HEK293 (cell line): ENCODE measurements around the gene UNC93A.

Source experiments
- CTCF ChIA-PET: fragments of 350-600 bp; formaldehyde crosslinking; extraction: SDS; loops from one replicate; lab custom pipeline; 2021; ENCODE audit warnings: antibody characterized with exemption; lab: Yijun Ruan, JAX
- POLR2A ChIA-PET: fragments of 300-600 bp; formaldehyde crosslinking; extraction: SDS; loops from one replicate; lab custom pipeline; 2020; ENCODE audit warnings: antibody characterized with exemption, inconsistent platforms; lab: Yijun Ruan, JAX
- H3K27ac ChIP-seq: fragments of 200-500 bp; sonication (Bioruptor generic); 2 replicates; pipeline ENCODE4 v1.5.1; 2014; ENCODE audit warnings: low read depth, low read length, control low read depth, inconsistent platforms; ENCODE audit errors: extremely low read depth
- H3K36me3 ChIP-seq, 2 experiments: fragments of 200-500 bp in 1 of 2; sonication (Bioruptor generic) in 1 of 2; 1 replicate in 1 of 2; 2 replicates in 1 of 2; pipeline ENCODE4 v1.5.1; 2014 to 2017; ENCODE audit warnings: inconsistent platforms in 2 of 2, low read length in 2 of 2; ENCODE audit not compliant: control insufficient read depth in 2 of 2, insufficient read depth in 1 of 2
- H3K4me1 ChIP-seq: fragments of 200-500 bp; sonication (Bioruptor generic); 2 replicates; pipeline ENCODE4 v1.5.1; 2014; ENCODE audit warnings: mild to moderate bottlenecking, low read length, inconsistent platforms; ENCODE audit not compliant: control insufficient read depth, insufficient read depth
- H3K4me3 ChIP-seq: 2 replicates; pipeline ENCODE4 v1.5.1; 2011; ENCODE audit warnings: low read depth, mild to moderate bottlenecking, control low read depth, low read length, moderate library complexity
- H3K9me3 ChIP-seq: fragments of 200-500 bp; sonication (Bioruptor generic); 2 replicates; pipeline ENCODE4 v1.5.1; 2014; ENCODE audit warnings: low read depth, low read length, inconsistent platforms; ENCODE audit not compliant: control insufficient read depth, insufficient read depth
- BCL6B ChIP-seq: fragments of 450-650 bp; formaldehyde crosslinking; IDR thresholded peaks from 2 replicates; pipeline ENCODE4 v1.5.1; 2017; ENCODE audit warnings: missing biosample characterization, missing genetic modification characterization
- GLI4 ChIP-seq: fragments of 450-650 bp; formaldehyde crosslinking; IDR thresholded peaks from 2 replicates; pipeline ENCODE4 v1.5.1; 2016; ENCODE audit warnings: missing biosample characterization, missing genetic modification characterization
- GLIS1 ChIP-seq: fragments of 450-650 bp; formaldehyde crosslinking; IDR thresholded peaks from 2 replicates; pipeline ENCODE4 v1.5.1; 2016; ENCODE audit warnings: missing biosample characterization, missing genetic modification characterization
- HOXA7 ChIP-seq: sonication (generic); formaldehyde crosslinking; IDR thresholded peaks from 2 replicates; pipeline ENCODE4 v1.8.1; 2022; ENCODE audit warnings: missing genetic modification reagents, borderline replicate concordance
- HOXD13 ChIP-seq: sonication (generic); formaldehyde crosslinking; IDR thresholded peaks from 2 replicates; pipeline ENCODE4 v1.8.0; 2022; ENCODE audit warnings: missing genetic modification reagents, borderline replicate concordance
- KLF17 ChIP-seq: fragments of 450-650 bp; formaldehyde crosslinking; IDR thresholded peaks from 2 replicates; pipeline ENCODE4 v1.5.1; 2016; ENCODE audit warnings: missing biosample characterization, missing genetic modification characterization
- KLF8 ChIP-seq: fragments of 450-650 bp; formaldehyde crosslinking; IDR thresholded peaks from 2 replicates; pipeline ENCODE4 v1.5.1; 2016; ENCODE audit warnings: missing biosample characterization, missing genetic modification characterization
- REPIN1 ChIP-seq: fragments of 450-650 bp; formaldehyde crosslinking; IDR thresholded peaks from 2 replicates; pipeline ENCODE4 v1.5.1; 2017; ENCODE audit warnings: missing biosample characterization, missing genetic modification characterization, low read depth
- SCRT2 ChIP-seq: fragments of 450-650 bp; formaldehyde crosslinking; IDR thresholded peaks from 2 replicates; pipeline ENCODE4 v1.5.1; 2016; ENCODE audit warnings: missing biosample characterization, missing genetic modification characterization
- SP7 ChIP-seq: fragments of 450-650 bp; formaldehyde crosslinking; IDR thresholded peaks from 2 replicates; pipeline ENCODE4 v1.5.1; 2016; ENCODE audit warnings: missing biosample characterization, missing genetic modification characterization
- YY2 ChIP-seq: fragments of 450-650 bp; formaldehyde crosslinking; IDR thresholded peaks from 2 replicates; pipeline ENCODE4 v1.5.1; 2016; ENCODE audit warnings: missing biosample characterization, missing genetic modification characterization
- ZBTB17 ChIP-seq: fragments of 450-650 bp; formaldehyde crosslinking; IDR thresholded peaks from 2 replicates; pipeline ENCODE4 v1.5.1; 2016; ENCODE audit warnings: missing biosample characterization, missing genetic modification characterization
- ZBTB20 ChIP-seq: fragments of 450-650 bp; formaldehyde crosslinking; IDR thresholded peaks from 2 replicates; pipeline ENCODE4 v1.5.1; 2016; ENCODE audit warnings: missing biosample characterization, missing genetic modification characterization
- ZBTB49 ChIP-seq: fragments of 450-650 bp; formaldehyde crosslinking; IDR thresholded peaks from 2 replicates; pipeline ENCODE4 v1.5.1; 2016; ENCODE audit warnings: missing biosample characterization, missing genetic modification characterization, low read depth
- ZNF157 ChIP-seq: fragments of 450-650 bp; formaldehyde crosslinking; IDR thresholded peaks from 2 replicates; pipeline ENCODE4 v1.5.1; 2016; ENCODE audit warnings: missing biosample characterization, missing genetic modification characterization
- ZNF202 ChIP-seq: fragments of 450-650 bp; formaldehyde crosslinking; IDR thresholded peaks from 2 replicates; pipeline ENCODE4 v1.5.1; 2016; ENCODE audit warnings: missing biosample characterization, missing genetic modification characterization, borderline replicate concordance
- ZNF24 ChIP-seq: fragments of 450-650 bp; formaldehyde crosslinking; IDR thresholded peaks from 2 replicates; pipeline ENCODE4 v1.5.1; 2016; ENCODE audit warnings: missing biosample characterization, missing genetic modification characterization
- ZNF248 ChIP-seq: fragments of 450-650 bp; formaldehyde crosslinking; IDR thresholded peaks from 2 replicates; pipeline ENCODE4 v1.5.1; 2017; ENCODE audit warnings: missing biosample characterization, missing genetic modification characterization
- ZNF311 ChIP-seq: fragments of 450-650 bp; formaldehyde crosslinking; IDR thresholded peaks from 2 replicates; pipeline ENCODE4 v1.5.1; 2017; ENCODE audit warnings: missing biosample characterization, missing genetic modification characterization, borderline replicate concordance
- ZNF433 ChIP-seq: fragments of 450-650 bp; formaldehyde crosslinking; IDR thresholded peaks from 2 replicates; pipeline ENCODE4 v1.5.1; 2016; ENCODE audit warnings: missing biosample characterization, missing genetic modification characterization, low read depth
- ZNF473 ChIP-seq: fragments of 450-650 bp; formaldehyde crosslinking; IDR thresholded peaks from 2 replicates; pipeline ENCODE4 v1.5.1; 2017; ENCODE audit warnings: missing biosample characterization, missing genetic modification characterization
- ZNF513 ChIP-seq: fragments of 450-650 bp; IDR thresholded peaks from 2 replicates; pipeline ENCODE4 v1.5.1; 2018; ENCODE audit warnings: missing biosample characterization, missing genetic modification characterization
- ZNF544 ChIP-seq: fragments of 450-650 bp; formaldehyde crosslinking; IDR thresholded peaks from 2 replicates; pipeline ENCODE4 v1.5.0; 2017; ENCODE audit warnings: missing biosample characterization, missing genetic modification characterization
- ZNF558 ChIP-seq: fragments of 450-650 bp; formaldehyde crosslinking; IDR thresholded peaks from 2 replicates; pipeline ENCODE4 v1.5.1; 2016; ENCODE audit warnings: missing biosample characterization, missing genetic modification characterization
- ZNF571 ChIP-seq: fragments of 450-650 bp; formaldehyde crosslinking; IDR thresholded peaks from 2 replicates; pipeline ENCODE4 v1.5.0; 2017; ENCODE audit warnings: missing biosample characterization, missing genetic modification characterization
- ZNF777 ChIP-seq: fragments of 450-650 bp; formaldehyde crosslinking; IDR thresholded peaks from 2 replicates; pipeline ENCODE4 v1.5.1; 2017; ENCODE audit warnings: missing biosample characterization, missing genetic modification characterization, borderline replicate concordance

The UNC93A gene

GRCh38 chr6:167244991-167245390 lies 46.1 kb upstream of the UNC93A start (continued):
- no peak for TF ChIP-seq BCL6B

GRCh38 chr6:167245591-167245990 lies 45.5 kb upstream of the UNC93A start:
- H3K36me3 ChIP-seq: no peaks in the 10 kb centered on the region
- POLR2A ChIA-PET: interaction anchor here (0.7 kb wide), 1 partner anchor 13 kb away, joined by 3 read pairs; no protein-coding TSS in a partner anchor
- H3K4me1 ChIP-seq: no peaks in the 10 kb centered on the region
- H3K27ac ChIP-seq: no peak overlapping the region
- no peaks in the 10 kb centered on the region for H3K9me3 ChIP-seq
- CTCF ChIA-PET: interaction anchor here (0.9 kb wide), 1 partner anchor 10 kb away, joined by 3 read pairs; no protein-coding TSS in a partner anchor
- TF ChIP-seq ZBTB17 (tag by site-specific recombination) (no peak), ZNF24 (tag by site-specific recombination) (no peak), ZNF311 (no peak), ZNF558 (no peak), KLF8 (tag by site-specific recombination) (no peak), SCRT2 (tag by site-specific recombination) (no peak), KLF17 (tag by site-specific recombination) (no peak), ZNF571 (tag by site-specific recombination) (no peak), ZNF513 (no peak), ZBTB49 (tag by site-specific recombination) (no peak)
- TF ChIP-seq, all 188 proteins: peak for 0
- H3K4me3 ChIP-seq: no peak overlapping the region

- H3K27ac ChIP-seq: no peak overlapping the region
- no peaks in the 10 kb centered on the region for H3K9me3 ChIP-seq
- H3K4me1 ChIP-seq: no peaks in the 10 kb centered on the region
- no peak overlapping the region for H3K4me3 ChIP-seq
- no peak for TF ChIP-seq ZNF157 (tag by site-specific recombination)
- TF ChIP-seq ZNF248 (tag by site-specific recombination): no peak
- no peak for TF ChIP-seq GLIS1 (tag by site-specific recombination)
- no peak for TF ChIP-seq ZNF777 (tag by site-specific recombination)
- TF ChIP-seq YY2 (tag by site-specific recombination): no peak
- TF ChIP-seq ZNF202 (tag by site-specific recombination): no peak
- no peak for TF ChIP-seq REPIN1 (tag by site-specific recombination)
- no peak for TF ChIP-seq ZNF473 (tag by site-specific recombination)
- TF ChIP-seq KLF8 (tag by site-specific recombination): no peak
- no peak for TF ChIP-seq ZBTB20
- TF ChIP-seq HOXA7 (CRISPR knock-in tag): no peak
- TF ChIP-seq HOXD13 (CRISPR knock-in tag): no peak
- TF ChIP-seq SP7 (tag by site-specific recombination): no peak
- TF ChIP-seq GLI4: no peak
- TF ChIP-seq ZBTB17 (tag by site-specific recombination): no peak
- TF ChIP-seq ZNF433 (tag by site-specific recombination): no peak
- no peak for TF ChIP-seq ZNF544
- TF ChIP-seq, all 188 proteins: peak for 0
- ChIA-PET POLR2A (no interaction called here), CTCF (interaction anchor here (0.5 to 1.0 kb wide), 4 partner anchors 8 to 870 kb away, joined by 3 to 4 read pairs (median 3); no protein-coding TSS in a partner anchor)
- no peaks in the 10 kb centered on the region for H3K36me3 ChIP-seq
These were observed 43.1 kb upstream of the UNC93A start for GRCh38 chr6:167247814-167248595.
